ENCODE data around the gene CCDC134.

- TF ChIP-seq CTCF (IDR thresholded peaks at IDR 0.05) (peak in 1 of 6 experiments; percentile 15), POLR2A (IDR thresholded peaks at IDR 0.05) (no peak)
Observed at GRCh38 chr22:41762980-41763779, 37.3 kb upstream of the CCDC134 start.
